Measurements from ENCODE around the gene NUDT2.
"Not testable (repeated sequence)": the region's sequence is repeated elsewhere in the genome, so short reads cannot be mapped to it uniquely, and the experiment has no call there.

The NUDT2 gene

GRCh38 chr9:34328987-34329832 lies at the start of gene NUDT2, which contains the start of gene KIF24:
NUDT2 (plus strand) TSS chr9:34329569; CDS start chr9:34339040, 9,471 bp downstream.
KIF24 (minus strand) TSS chr9:34329268; CDS start chr9:34311346, 17,922 bp downstream.
- peak; percentile 100 for DNase-seq

DNA sequence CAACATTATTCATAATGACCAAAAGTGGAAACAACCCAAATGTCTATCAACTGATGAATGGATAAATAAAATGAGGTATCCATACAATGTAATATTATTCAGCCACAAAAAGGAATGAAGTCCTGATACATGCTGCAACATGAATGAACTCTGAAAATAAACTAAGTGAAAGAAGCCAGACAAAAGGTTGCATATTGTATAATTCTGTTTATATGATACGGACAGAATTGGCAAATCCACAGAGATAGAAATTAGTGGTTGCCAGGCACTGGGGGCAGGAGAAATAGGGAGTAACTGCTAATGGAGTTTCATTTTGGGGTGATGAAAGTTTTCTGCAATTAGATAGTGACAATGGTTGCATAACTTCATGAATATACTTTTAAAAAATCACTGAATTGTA lies 47.3 kb upstream of the NUDT2 start:
- DNase-seq, result no peak

GRCh38 chr9:34289159-34289558 lies 40.2 kb upstream of the NUDT2 start:
- no peak for DNase-seq

DNA sequence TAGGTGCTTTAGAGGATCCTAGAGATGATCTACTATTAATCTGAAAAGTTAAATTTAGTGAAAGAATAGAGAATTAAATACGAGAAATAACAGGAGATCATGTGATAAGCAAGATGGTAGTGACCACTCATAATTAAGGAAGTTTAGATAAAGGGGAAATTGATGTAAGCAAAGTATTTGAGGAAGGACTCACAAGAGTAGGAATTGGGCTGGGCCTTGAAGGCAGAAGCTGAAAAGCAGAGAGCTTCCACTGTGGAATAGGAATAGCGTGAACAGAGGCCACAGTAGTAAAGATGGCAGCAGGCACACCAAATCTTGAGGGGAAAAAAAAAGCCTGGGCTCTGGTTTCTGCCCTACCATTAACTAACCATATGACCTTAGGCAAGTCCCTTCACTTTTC lies 38.3 kb upstream of the NUDT2 start:
- no peak for DNase-seq

DNA sequence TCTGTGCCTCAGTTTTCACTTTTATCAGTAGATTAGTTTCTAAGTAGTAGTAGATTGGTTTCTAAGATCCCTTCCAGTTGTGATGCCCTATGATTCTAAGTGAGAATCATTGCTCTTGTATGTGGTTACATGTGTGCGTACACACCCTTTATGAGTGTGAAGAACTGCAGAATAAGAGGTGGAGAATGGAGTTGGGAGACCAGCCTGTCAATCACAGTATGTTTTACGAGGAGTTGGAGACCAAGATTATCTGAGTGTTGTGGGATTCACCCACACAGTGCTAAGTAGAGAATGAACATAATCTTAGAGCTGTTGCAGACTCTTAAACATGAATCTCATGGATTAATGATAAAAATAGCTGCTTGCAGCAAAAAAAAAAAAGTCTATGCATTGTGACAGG lies 37.9 kb upstream of the NUDT2 start:
- no peak for DNase-seq

DNA sequence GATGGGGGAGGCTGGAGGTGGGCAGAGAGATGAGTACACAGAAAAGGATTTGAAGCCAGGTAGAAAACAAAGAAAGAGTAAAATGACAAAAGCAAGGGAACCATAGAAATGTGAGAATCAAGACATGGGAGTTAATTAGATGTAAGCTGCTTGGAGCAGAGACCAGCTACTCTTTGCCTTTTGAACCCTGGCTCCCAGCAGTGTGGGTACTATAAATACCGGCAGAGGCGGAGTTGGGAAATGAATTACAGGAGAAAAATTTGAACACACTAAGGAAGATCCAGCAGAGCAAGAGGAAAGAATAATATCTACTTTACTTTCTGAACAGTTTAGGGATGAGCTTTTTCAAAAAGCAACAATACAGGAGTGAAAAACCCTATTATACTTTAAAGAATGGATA lies 36.8 kb upstream of the NUDT2 start:
- DNase-seq, result no peak

- not testable (repeated sequence) for DNase-seq
Observed at GRCh38 chr9:34301064-34301463, 28.3 kb upstream of the NUDT2 start.

DNA sequence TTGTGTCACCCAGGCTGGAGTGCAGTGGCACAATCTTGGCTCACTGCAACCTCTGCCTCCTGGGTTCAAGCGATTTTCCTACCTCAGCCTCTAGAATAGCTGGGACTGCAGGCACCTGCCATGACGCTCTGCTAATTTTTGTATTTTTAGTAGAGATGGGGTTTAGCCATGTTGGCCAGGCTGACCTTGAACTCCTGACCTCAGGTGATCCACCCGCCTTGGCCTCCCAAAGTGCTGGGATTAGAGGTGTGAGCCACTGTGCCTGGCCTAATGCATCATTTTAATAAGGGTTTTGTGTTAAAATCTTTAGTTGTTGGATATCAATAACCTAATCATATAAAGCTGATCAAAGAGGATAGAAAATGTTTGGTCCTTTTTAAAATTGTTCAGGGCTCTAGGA lies 21.1 kb upstream of the NUDT2 start:
- not testable (repeated sequence) for DNase-seq

GRCh38 chr9:34310215-34310614 lies 19.2 kb upstream of the NUDT2 start:
- DNase-seq, result no peak

GRCh38 chr9:34311499-34312185 lies 17.7 kb upstream of the NUDT2 start:
- DNase-seq, result no peak

- no peak for DNase-seq
Observed at GRCh38 chr9:34317436-34317835, 11.9 kb upstream of the NUDT2 start.

DNA sequence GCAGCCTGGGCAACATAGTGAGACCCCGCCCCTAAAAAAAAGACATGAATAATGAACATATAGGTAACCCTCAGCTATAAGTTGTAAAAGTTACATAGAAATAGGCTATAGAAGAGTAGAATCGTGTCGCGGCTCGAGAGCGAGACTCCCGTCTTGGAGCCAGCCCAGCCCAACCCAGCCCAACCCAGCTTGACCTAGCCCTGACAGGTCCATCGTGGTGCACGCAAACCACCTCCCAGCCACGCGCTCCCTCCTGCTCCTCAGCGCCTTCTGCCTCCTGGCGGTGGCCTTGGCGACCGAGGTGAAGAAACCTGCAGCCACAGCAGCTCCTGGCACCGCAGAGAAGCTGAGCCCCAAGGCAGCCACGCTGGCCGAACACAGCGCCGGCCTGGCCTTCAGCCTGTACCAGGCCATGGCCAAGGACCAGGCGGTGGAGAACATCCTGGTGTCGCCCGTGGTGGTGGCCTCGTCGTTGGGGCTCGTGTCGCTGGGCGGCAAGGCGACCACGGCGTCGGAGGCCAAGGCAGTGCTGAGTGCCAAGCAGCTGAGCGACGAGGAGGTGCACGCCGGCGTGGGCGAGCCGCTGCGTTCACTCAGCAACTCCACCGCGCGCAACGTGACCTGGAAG lies 11.1 kb upstream of the NUDT2 start:
- DNase-seq, result no peak

DNA sequence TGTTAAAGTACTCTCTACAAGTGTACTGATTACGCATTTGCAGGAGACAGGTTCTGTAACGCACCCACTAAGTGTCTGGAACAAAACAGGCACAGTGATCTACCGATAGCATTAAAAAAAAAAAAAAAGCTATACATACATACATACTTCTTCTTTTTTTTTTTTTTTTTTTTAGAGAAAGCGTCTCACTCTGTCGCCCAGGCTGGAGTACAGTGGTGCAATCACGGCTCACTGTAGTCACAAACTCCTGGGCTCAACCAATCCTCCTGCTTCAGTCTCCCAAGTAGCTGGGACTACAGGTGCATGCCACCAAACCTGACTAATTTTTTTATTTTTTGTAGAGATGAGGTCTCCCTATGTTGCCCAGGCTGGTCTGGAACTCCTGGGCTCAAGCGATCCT lies 7.9 kb upstream of the NUDT2 start:
- DNase-seq, result no peak

DNA sequence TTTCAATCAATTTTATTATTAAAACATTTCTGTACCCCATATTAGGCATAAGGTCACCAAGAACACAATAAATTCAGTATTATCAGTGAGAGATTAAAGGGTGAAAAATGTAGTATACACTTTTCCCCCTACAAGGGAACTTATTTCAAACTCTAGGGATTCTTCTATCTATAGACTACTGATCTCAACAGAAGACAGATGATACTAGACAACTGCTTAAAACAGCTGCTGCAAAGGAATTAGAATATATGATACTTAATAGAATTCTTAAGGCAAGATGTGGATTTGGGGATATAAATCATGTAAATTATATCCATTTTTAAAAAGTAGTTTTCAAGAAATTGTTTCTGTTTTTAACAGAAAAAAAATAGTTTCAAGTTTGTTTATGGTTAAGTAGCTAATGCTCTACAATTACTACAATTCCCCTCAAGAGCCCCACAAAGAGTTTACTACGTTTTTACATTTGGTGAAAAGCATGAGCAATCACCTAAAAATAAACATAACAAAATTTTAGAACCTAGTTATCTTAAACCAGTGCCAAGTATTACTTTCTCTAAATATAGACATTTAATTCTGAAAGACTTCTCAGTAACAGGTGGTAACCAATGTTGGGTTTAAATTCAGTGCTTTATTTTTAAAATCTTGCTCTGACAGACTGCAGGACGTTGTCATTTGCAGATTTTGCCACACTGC lies 6.3 kb upstream of the NUDT2 start:
- DNase-seq, result no peak

DNA sequence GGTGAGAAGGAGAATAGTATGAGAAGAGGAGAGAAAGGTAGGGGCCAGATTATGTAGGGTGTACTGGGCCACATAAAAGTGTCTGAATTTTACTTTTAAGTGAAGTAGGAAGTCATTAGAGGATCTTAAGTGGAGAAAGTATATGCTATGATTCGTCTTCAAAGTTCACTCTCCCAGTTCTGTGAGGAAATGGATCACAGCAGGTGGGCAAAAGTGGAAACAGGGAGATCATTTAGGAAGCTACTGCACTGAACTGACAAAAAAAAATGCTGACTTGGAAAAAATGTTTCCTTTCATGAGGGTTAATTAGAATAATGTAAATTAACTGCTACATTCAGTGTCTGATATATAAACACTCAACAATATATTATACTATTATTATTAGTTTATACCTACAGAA lies 2.7 kb upstream of the NUDT2 start:
- DNase-seq, result no peak

DNA sequence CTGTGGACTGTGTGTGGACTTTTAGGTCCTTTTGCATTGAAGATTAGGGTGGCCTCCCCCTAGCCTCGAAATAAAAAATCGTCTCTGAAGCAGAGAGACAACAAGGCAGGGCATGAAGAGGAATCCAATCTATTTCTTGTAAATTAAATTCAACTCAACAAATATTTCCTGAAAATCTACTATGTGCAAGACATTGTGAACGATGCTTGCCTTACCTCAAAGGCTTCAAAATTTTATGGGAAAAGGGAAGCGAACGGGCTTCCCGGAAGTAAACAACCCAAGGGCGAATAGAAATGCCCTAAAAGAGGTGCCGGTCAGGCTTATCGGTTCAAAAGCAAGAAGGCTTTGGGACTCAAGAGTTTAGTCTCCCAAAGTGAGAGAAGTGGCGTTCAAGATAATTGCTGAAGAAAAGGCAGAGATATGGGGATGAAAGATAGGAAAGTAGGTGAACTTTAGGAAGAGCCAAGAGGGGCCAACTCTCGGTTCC lies 826 bp upstream of the NUDT2 start:
- no peak for DNase-seq

DNA sequence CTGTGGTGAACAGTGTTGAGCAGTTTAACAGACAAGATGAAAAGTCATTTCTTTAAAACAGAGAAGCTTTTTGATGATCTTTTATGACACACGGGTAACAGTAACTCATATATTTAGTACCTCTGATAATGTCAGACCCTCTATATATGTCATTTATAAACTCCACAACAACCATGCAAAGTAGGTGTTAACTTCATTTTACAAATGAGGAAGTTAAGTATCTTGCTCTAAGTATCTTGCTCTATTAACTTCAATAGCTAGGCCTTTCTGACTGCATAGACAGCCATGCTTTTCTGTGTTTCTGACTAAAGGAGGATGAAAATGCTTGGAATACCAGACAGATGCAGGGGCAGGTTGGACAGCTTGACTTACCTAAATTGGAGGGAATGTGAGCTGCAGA lies 1.8 kb downstream of the NUDT2 start:
- no peak for DNase-seq

- DNase-seq, result peak; percentile 70
Observed at GRCh38 chr9:34332076-34332964, 3.0 kb downstream of the NUDT2 start.

DNA sequence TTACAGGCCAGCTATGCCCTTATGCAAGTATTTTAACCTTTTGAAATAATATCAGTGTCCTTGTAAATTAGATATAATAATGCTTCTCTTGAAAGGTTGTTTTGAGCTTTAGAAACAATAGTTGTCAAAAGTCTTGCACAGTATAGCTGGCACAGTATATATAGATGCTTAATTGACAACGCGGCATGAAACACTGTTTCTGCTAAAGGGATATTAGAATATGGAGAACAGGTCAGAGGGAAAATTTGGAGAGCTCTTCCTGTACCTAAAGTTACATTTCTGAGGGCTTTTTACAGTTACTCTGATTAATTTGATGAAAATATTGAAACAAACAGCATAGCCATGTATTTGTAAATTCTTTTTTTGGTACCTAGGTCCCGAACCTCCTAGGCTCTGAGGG lies 4.5 kb downstream of the NUDT2 start:
- DNase-seq, result no peak

DNA sequence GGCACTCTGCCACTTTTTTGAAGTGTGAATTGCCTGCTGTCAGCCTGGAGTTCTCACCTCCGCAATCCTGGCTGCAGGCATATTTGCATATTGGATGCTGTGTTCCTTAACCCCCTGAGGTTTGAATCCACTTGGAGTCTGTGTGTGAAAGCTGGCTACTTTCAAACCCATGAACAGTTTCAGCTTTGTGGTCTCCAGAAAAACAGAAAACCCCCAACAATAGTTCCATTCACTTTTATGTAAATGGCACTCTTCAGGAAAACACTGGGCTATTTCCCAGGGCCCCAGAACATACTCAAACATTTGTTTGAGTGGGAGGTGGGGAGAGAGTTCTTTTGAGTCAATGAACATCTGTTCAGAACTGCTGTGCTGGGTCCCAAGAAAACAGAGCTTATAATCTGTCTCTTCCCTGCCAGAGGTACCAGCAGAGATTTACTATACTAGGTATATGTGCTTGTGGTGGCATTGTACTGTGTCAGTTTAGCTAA lies 5.0 kb downstream of the NUDT2 start:
- DNase-seq, result no peak

- DNase-seq, result no peak
Observed at GRCh38 chr9:34334916-34335315, 5.5 kb downstream of the NUDT2 start.

GRCh38 chr9:34335376-34335775 lies 6.0 kb downstream of the NUDT2 start:
- no peak for DNase-seq

Data from eye (tissue), 1 donor.